SK-N-SH (cell line): ENCODE measurements around the gene GRB2. TPM values are rescaled to one million over a fixed set of nuclear protein-coding genes. Genes with fewer than 3 reads are reported as not detected.

Source experiments
- CHD2 ChIP-seq: fragments of 150-350 bp; IDR thresholded peaks from 2 replicates; pipeline ENCODE4 v1.6.1; 2018; ENCODE audit warnings: low read length; ENCODE audit not compliant: partially characterized antibody
- EZH2phosphoT487 ChIP-seq: fragments of 200-600 bp; sonication (generic); IDR thresholded peaks from 2 replicates; pipeline ENCODE4 v1.6.1; 2017; ENCODE audit warnings: low read depth, mixed run types, mild to moderate bottlenecking, antibody characterized with exemption, moderate library complexity, borderline replicate concordance
- FOXM1 ChIP-seq: IDR thresholded peaks from 2 replicates; pipeline ENCODE4 v1.4.0; 2012; ENCODE audit warnings: low read depth, mild to moderate bottlenecking
- IRF3 ChIP-seq: fragments of 150-350 bp; IDR thresholded peaks from 2 replicates; pipeline ENCODE4 v1.6.1; 2016; ENCODE audit warnings: mild to moderate bottlenecking, low read depth, low read length
- MEF2A ChIP-seq: IDR thresholded peaks from 2 replicates; pipeline ENCODE4 v1.4.0; 2012; ENCODE audit warnings: low read depth, borderline replicate concordance
- MXI1 ChIP-seq: IDR thresholded peaks from 2 replicates; pipeline ENCODE4 v1.6.1; 2012; ENCODE audit warnings: mild to moderate bottlenecking, low read depth, low read length, improper control_type of control experiment
- PBX3 ChIP-seq: IDR thresholded peaks from 2 replicates; pipeline ENCODE4; 2012
- REST ChIP-seq: IDR thresholded peaks from 2 replicates; pipeline ENCODE4 v1.6.1; 2012; ENCODE audit warnings: mild to moderate bottlenecking, low read depth, low read length, moderate library complexity
- RFX5 ChIP-seq: IDR thresholded peaks from 2 replicates; pipeline ENCODE4 v1.6.1; 2012; ENCODE audit warnings: mild to moderate bottlenecking, improper control_type of control experiment, low read length
- SMC3 ChIP-seq: IDR thresholded peaks from 2 replicates; pipeline ENCODE4 v1.6.1; 2012; ENCODE audit warnings: low read depth, low read length, improper control_type of control experiment
- TAF1 ChIP-seq: IDR thresholded peaks from 2 replicates; pipeline ENCODE4 v1.6.1; 2012; ENCODE audit warnings: low read depth, mild to moderate bottlenecking, low read length, moderate library complexity, borderline replicate concordance
- TEAD4 ChIP-seq: IDR thresholded peaks from 2 replicates; pipeline ENCODE4 v1.4.0; 2012; ENCODE audit warnings: mild to moderate bottlenecking, borderline replicate concordance; ENCODE audit not compliant: insufficient read depth
- USF1 ChIP-seq: IDR thresholded peaks from 2 replicates; pipeline ENCODE4 v1.4.0; 2012; ENCODE audit warnings: low read depth, borderline replicate concordance
- YY1 ChIP-seq: IDR thresholded peaks from 2 replicates; pipeline ENCODE4 v1.4.0; 2012; ENCODE audit warnings: low read depth, mild to moderate bottlenecking
- polyA plus RNA-seq, 3 experiments: library from polyadenylated mRNA; depleted of rRNA; stranded (reverse); fragments of >200 nt; gene quantifications; 2 replicates each; pipeline ENCODE4 v1.2.3, GENCODE V29; 2012
- TF ChIP-seq, protein P1 (sequence below): fragments of 200-600 bp; sonication (generic); IDR thresholded peaks from 2 replicates; pipeline ENCODE4 v1.6.1; 2017; ENCODE audit warnings: antibody characterized with exemption, mild to moderate bottlenecking, moderate library complexity
- TF ChIP-seq, protein P2 (sequence below): IDR thresholded peaks from 2 replicates; pipeline ENCODE4 v1.4.0; 2012; ENCODE audit warnings: low read depth, borderline replicate concordance

Gene GRB2
- polyA plus RNA-seq, 1 of the 3 experiments (the other 2 are of a cell fraction): 89.6 TPM

GRCh38 chr17:75326226-75326848 lies 79.1 kb downstream of the GRB2 start (continued):
- TF ChIP-seq, protein P1, sequence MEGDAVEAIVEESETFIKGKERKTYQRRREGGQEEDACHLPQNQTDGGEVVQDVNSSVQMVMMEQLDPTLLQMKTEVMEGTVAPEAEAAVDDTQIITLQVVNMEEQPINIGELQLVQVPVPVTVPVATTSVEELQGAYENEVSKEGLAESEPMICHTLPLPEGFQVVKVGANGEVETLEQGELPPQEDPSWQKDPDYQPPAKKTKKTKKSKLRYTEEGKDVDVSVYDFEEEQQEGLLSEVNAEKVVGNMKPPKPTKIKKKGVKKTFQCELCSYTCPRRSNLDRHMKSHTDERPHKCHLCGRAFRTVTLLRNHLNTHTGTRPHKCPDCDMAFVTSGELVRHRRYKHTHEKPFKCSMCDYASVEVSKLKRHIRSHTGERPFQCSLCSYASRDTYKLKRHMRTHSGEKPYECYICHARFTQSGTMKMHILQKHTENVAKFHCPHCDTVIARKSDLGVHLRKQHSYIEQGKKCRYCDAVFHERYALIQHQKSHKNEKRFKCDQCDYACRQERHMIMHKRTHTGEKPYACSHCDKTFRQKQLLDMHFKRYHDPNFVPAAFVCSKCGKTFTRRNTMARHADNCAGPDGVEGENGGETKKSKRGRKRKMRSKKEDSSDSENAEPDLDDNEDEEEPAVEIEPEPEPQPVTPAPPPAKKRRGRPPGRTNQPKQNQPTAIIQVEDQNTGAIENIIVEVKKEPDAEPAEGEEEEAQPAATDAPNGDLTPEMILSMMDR: no peak
- no peak for TF ChIP-seq REST
- no peak for TF ChIP-seq MEF2A
- peak; percentile 45; the same call in 1 of the 2 replicates for TF ChIP-seq USF1
- no peak for TF ChIP-seq MXI1
- no peak for TF ChIP-seq CHD2
- TF ChIP-seq EZH2phosphoT487: no peak
- TF ChIP-seq IRF3: no peak
- no peak for TF ChIP-seq RFX5
- TF ChIP-seq FOXM1: no peak
- peak; percentile 44; the same call in 1 of the 2 replicates for TF ChIP-seq PBX3
- no peak for TF ChIP-seq TAF1
- TF ChIP-seq YY1: no peak
- TF ChIP-seq SMC3: no peak
- 0 out of 2 replicates have a peak, but pooled peaks have one; percentile 50 for TF ChIP-seq TEAD4
- TF ChIP-seq, protein P2, sequence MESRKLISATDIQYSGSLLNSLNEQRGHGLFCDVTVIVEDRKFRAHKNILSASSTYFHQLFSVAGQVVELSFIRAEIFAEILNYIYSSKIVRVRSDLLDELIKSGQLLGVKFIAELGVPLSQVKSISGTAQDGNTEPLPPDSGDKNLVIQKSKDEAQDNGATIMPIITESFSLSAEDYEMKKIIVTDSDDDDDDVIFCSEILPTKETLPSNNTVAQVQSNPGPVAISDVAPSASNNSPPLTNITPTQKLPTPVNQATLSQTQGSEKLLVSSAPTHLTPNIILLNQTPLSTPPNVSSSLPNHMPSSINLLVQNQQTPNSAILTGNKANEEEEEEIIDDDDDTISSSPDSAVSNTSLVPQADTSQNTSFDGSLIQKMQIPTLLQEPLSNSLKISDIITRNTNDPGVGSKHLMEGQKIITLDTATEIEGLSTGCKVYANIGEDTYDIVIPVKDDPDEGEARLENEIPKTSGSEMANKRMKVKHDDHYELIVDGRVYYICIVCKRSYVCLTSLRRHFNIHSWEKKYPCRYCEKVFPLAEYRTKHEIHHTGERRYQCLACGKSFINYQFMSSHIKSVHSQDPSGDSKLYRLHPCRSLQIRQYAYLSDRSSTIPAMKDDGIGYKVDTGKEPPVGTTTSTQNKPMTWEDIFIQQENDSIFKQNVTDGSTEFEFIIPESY: peak; percentile 16; the same call in 1 of the 2 replicates
- TF ChIP-seq, all 33 proteins: peak for 11
